Activated T-cell treated with anti-CD3 and anti-CD28 coated beads, Interleukin-2, amount 50 U/mL, for 1 hour (primary cell): ENCODE results near the gene PDCD10.

Experiments
- DNase-seq: peaks from one replicate; pipeline ENCODE4 v3.0.0-alpha.2; 2020

The PDCD10 gene

DNA sequence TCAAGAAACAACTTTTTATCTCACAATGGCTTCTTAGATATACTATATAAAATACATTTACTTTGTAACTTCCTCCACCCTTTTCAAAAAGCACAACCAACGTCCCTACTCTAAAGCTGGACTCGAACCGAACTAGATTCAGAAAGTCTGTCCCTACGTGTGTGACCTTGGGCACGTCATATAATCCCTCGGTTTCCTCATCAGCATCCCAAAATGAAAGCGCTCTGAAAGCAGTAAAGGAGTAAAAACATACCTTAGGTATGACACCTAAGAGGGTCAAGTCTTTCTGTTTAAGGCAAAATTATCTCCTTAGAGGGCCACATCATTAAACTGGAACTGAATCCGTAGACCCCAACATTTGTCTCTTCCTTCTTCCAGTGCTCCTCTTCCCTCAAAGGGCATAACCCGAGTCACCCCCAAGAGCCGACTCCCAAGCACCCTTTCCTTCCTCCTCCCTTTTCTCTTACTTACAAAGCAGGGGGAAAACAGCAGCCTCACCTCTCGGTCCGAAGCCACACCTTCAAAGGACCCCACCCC is 663 bp downstream of the PDCD10 start:
- DNase-seq, result no peak

DNA sequence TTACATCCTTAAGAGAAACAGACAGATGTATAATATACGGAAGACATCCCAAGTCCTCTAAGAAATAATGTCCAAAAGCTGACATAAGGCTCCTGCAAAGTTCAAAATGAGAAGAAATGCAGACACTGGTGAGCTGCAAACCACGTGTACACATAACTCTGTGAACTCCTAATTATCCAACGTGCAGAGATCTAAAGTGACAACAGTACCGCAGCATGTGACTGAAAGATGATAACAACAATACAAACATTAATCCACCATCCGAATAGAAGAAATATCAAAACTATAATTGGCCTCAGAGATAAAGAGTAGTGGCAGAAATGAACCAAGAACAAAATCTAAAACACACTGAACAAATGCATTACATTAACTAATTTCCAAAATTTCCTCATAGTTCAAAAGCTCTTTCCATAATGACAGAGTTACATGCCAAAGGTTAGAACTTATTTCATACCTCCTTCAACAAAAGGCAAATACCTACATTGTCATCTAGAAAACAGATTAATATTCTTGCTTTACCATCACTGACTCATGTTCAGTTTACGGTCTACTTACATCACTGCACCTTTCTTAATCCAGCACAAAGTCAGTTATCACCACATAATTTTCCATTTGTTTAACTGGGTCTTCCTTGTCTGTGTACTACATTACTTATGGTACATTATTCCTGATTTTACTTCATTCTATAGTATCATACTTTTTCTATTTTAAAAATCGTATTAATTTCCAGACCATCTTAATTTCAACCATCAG is 2.2 kb downstream of the PDCD10 start:
- no peak for DNase-seq

DNA sequence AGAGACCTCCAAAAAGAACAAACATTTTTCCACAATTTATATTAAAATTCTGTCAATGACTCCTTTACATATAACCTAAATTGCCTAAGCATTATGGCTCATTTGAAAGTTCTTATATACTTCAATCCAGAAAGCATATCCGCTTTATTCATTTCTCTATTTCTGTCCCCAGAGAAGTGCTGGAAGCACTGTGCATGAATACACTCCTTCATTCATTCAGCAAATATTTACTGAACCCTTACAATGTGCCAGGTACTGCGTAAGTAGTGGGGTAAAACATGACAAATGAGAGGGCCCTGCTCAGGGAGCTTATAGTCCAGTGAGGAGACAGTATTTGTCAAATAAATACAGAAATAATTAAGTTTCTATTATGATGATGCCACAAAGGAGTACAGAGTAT is 3.3 kb downstream of the PDCD10 start:
- no peak for DNase-seq

DNA sequence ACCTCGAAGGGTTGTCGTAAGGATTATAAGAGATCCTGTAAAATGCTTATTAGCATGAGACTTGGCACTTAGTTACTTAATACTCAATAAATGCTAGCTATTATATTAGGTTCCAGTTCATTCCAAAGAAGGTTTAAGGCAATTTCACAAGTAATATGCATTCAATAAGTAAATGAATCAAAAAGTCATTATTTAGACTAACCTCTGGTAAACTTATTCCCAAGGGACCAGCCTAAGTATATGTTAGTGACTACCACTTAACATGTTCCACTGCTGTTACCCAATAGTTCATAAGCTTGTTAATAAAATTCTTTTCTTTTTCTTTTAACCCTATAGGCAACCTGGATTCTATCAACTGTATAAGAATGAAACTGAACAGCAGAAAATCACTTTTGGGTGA is 5.1 kb downstream of the PDCD10 start:
- DNase-seq, result no peak

DNA sequence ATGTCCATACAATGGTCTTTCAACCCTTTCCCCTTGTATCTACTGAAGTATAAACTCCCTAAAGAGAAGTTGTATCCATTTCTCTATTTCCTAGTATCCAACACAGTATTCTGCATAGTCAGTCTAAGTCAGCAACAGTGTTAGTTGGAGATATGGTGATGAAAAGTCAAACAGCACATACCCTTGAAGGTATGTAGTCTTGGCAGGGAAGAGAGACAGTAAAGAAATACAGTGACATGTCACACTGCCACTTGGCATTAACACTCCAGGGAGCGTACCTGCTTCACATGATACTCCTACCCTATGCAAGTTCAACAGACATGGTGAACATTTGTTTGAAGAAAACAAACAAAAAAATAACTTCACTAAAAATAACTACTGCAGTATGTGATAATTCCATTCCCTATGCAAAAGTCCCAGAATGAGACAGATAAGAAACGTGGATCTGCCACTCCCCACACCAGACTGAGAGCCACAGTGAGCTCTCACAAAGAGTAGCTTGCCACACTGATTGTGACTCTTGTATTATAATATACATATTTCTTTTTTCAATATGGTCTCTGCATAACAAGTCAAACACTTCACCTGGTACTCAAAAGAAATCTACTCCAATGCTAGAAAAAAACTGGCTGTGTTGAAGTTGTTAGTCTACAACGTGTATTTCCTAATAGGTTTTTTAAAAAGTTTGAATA is 5.9 kb downstream of the PDCD10 start:
- no peak for DNase-seq

DNA sequence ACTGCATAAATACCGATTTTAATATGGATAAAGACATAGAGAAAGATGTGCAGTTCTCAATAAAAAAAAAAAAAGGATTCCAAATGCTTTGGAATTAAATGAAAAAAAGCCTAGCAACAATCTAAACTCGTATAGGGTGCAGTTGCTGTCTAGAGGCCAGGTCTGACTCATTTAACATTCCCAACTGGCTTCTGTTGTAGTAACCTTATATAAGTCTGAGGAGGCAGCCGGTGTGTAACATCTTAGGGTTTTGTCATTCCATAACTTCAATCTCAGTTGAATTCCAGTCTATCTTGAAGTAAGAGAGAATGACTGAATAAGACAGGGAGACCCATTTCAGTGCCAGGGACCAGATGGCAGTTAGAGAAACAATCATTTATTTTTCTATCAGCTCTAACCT is 6.5 kb downstream of the PDCD10 start:
- no peak for DNase-seq

DNA sequence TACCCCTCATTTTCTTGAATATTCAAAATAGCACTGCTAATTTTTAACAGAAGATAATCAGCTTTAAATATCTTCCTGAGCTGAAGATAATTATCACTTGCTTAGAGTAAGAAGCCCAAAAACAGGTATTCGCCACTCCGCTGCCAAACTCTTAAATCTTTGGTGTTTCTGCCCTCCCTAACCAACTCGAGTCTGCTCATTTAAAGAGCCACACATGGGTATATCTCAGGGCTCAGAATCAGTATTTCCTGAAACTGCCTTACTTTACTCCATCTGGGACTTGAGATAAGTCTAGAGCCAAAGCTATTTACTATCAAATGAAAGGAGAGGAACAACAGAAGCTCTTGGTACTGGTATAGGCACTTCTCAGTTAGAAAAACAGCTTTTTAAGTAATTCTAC is 10.8 kb downstream of the PDCD10 start:
- DNase-seq, result no peak

DNA sequence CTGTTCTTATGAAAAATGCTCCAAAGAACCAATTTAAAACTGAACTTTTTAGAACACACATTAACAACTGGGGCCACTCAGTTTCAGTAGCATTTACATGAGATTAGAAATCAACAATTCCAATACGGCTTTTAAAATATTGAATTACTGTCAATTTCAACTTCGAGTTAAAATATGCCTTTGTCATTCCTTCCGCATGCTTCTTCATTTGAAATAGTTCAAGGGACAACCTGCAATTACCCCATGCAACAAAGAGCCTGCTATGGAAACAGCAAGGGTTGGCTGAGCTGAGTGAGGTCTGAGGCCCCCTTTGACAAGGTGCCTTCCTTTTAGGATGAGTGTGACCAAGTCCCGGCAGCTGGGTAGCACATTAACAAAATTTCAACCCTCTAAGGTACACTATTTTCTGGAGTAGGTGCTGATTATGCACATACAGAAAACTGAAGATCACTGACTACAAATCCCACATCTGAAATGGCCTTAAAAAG is 11.6 kb downstream of the PDCD10 start:
- no peak for DNase-seq

DNA sequence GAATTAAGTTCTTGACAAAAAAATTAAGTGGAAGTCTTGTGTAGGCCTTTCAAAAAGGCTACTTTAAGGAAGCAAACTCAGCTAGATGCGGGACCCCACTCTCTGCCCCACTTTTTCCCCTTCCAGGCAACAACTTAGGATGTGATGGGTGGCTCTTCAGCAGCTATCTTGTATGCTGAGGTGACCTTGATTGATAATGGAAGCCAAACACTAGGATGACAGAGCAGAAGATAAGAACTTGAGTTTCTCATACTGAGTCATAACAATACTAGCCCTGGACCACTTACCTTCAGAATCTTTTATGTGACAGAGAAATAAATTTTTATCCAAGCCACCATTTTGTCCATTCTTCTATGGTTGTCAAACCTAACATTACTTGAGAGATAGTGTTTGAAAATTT is 16.1 kb downstream of the PDCD10 start:
- DNase-seq, result no peak

DNA sequence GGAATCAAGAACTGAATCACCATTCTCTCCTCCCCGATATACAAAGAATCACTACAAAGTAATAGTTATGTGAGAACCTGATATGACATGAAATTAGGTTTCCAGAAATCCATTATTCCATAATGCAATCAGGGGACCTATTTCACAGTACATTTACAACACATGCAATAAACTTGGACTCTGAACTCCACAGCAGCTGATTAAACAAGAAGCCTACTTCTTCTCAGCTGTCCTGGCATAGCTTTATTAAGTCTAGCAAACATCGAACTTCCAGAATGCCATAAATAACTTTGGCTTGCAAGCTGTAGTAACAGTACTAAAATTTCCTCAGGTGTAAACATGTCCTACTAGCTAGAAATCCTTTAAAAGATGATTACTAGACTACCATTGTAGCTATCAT is 17.8 kb downstream of the PDCD10 start:
- DNase-seq, result no peak

DNA sequence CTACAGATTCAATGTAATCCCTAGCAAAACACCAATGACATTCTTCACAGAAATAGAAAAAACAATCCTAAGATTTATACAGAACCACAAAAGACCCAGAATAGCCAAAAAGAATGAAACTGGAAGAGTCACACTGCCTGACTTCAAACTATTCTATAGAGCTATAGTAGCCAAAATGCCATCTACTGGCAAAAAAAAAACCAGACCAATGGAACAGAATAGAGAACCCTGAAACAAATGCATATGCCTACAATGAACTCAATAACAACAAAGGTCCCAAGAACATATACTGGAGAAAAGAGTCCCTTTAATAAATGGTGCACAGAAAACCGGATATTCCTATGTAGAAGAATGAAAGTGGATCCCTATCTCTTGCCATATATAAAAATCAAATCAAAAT is 19.8 kb downstream of the PDCD10 start:
- DNase-seq, result no peak

DNA sequence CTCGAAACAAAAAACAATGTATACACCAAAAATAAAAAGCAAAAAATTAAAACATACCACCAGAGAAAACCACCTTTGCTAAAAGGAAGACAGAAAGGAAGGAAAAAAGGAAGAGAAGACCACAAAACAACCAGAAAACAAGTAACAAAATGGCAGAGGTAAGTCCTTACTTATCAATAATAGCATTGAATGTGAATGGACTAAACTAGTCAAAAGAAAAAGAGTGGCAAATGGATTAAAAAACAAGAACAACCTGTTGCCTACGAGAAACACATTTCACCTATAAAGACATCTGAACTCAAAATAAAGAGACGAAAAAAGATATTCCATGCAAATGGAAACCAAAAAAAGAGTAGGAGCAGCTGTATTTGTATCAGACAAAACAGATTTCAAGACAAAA is 22.2 kb downstream of the PDCD10 start:
- DNase-seq, result no peak

DNA sequence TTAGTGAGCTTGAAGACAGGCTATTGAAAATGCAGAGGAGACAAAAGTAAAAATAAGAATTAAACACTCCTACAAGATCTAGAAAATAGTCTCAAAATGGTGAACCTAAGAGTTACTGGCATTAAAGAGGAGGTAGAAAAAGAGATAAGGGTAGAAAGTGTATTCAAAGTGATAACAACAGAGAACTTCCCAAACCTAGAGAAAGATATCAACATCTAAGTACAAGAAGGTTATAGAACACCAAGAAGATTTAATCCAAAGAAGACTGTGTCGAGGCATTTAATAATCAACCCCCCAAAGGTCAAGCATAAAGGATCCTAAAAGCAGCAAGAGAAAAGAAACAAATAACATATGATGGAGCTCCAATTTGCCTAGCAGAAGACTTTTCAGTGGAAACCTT is 23.3 kb downstream of the PDCD10 start:
- DNase-seq, result no peak

DNA sequence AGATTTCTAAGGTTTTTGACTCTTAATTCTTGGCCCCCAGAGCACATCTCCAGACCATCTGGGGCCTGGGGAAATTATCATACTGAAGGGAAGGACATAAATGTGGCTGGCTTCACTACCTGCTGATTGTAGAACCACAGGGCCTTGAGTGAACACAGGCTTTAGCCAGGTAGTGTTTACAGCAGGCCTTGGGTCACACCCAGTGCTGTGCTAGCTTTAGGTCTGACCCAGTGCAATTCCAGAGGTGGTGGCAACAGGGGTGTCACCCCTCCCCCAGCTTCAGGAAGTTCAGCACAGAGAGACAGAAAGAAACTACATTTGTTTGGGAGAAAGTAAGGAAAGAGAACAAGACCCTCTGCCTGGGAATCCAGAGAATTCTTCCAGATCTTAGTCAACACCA is 24.1 kb downstream of the PDCD10 start:
- DNase-seq, result no peak

DNA sequence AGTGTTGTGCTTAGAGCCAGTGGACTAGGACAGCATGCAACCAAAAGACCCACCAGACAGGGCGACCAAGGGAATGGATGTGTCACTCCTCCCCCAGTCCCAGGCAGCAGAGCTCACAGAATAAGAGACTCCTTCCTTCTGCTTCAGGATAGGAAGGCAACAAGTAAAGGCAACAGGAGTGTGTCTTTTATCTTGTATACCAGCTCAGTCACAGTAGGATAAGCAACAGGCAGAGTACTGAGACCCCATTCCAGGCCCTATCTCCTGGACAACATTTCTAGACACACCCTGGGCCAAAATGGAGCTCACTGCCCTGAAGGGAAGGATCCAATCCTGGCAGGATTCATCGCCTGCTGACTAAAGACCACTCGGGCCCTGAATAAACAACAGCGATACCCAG is 25.0 kb downstream of the PDCD10 start:
- no peak for DNase-seq

DNA sequence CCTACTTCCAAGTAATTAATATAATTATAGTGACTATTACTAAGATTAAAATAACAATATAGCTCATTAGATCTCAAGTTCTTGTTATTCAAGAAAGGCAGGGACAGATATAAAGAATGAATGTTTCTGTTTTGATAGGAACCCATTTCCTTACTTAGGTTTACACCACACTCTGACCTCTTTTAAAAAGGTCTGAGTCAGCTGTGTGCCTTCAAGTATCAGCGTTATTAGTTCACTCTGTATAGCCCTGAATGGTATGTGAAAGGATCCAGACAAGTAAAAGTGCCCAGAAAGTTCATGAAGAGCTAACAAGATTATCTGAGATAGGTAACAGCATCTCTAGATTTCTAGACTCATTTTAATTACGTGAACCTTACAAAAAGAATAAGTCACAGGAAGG is 28.9 kb downstream of the PDCD10 start:
- no peak for DNase-seq

DNA sequence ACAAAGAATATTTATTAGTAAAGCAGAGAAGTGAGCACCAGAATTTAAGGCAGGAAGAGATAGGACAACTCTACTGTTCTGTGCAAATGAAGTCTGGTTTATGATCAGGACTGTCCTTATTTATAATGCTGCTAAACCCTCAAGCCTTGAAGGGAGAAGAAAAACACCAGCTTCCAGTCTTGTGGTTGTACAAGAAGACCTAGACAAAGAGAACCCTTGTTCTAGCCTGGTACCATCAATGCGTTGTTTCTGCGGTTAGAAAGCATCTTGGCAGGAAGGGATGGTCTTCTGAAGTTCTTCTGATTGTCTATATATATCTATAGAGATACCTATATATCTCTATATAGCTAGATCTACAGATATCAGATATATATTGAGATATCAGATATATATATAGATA is 33.8 kb downstream of the PDCD10 start:
- no peak for DNase-seq

DNA sequence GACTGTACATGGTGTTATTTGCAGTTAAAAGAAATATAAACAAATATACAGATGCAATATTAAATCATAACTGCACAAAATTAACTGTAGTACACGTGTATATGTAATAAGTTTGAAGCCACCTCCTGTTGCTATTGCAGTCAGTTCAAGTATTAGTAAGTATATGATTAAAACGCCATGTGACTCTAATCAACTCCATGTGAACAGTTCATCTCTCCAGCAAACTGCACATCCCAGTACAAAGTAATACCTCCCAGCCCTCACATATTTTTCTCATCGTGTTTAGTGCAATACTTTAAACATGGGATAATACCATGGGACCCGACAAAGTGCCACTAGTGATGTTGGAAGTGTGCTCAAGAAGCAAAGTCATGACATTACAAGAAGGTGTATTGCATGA is 34.6 kb downstream of the PDCD10 start:
- DNase-seq, result no peak

DNA sequence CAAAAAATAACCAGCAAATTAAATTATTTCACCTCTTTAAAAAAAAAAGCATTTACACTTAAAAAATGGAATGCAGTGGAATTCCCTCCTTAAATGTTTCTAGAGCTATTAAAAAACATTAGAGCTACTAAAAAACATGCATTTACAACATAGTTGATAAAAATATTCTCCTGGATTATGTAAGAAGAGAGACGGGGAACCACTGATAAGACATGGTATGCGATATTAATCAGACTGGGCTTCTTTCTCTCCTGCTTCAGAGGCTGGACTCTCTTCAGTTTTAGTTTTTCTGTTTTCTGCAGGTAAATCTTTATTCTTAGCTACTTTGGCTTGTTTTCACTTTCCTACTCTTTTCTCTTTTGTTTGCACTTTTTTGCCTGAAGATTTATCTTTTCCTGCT is 40.6 kb downstream of the PDCD10 start:
- DNase-seq, result no peak

DNA sequence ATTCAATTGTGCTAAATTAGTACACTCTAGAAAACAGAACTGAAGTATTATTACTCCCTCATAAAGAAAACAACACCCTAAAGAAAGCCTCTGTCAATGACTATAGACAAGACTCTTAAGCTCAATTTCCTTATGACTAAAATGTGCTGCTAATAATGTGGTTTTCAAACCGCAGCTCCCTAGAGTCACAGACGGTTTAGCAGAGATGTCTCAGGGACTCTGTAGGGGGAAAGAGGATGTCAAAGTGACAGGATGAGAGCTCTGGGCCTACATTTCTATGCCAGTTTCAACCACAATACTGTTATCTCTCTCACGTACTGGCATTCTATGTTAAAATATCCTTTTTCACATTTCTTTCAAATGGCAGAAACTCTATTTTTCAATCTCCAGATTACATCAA is 43.3 kb downstream of the PDCD10 start:
- DNase-seq, result no peak

DNA sequence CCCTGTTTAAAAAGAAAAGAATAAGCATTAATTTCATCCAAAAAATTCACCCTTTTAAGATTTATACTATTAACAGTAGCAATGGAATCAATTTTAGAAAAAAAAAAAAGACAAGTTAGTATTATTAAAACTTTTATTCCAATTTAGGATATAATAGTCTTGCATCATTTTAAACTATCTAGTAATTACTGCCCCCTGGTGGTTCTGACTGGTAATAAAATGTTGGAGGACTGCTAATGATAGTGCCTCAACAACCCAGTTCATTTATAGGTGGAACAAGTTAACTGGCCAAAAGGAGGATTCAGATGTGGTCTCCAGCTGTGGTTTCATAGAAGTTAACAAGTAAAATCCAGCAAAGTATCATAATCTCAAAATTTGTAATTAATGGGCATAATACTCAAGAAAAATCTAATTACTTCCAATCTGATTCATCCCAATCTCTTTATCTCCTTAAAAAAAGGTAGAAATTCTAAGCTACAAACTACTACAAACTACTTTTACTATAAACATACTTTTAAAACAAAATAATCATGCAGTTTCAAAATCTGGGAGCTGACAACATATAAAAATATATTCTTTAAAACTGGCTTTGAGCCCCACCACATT is 50.2 kb downstream of the PDCD10 start:
- no peak for DNase-seq

DNA sequence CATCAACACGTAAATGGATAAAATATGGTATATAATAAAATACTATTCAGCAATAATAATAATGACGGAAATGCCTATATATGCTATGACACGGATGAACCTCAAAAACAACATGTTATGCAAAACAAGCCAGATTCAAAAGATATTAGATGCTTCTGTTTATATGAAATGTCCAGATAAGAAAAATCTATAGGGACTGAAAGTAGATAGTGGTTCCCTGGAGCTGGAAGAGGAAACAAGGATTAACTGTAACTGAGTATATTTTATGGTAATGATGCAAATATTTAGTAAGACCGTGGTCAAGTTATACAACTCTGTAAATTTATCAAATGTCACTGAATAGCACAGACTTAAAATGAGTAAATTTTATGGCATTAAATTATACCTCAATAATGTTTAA is 55.2 kb downstream of the PDCD10 start:
- DNase-seq, result no peak

DNA sequence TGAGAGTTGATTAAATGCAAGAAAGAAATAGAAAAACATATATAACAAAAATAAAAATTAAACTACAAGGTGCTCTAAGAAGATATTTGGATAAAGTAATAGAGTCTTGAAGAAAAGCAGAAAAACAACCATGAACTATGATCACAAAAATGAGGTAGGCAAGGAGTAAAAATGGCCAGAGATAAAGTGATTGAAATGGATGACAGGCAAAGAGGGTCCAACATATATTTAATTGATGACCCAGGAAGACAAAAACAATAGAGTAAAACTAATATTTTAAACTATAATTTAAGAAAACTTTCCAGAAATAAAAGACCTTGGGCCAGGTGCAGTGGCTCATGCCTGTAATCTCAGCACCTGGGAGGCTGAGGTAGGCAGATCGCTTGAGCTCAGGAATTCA is 58.8 kb downstream of the PDCD10 start:
- no peak for DNase-seq

DNA sequence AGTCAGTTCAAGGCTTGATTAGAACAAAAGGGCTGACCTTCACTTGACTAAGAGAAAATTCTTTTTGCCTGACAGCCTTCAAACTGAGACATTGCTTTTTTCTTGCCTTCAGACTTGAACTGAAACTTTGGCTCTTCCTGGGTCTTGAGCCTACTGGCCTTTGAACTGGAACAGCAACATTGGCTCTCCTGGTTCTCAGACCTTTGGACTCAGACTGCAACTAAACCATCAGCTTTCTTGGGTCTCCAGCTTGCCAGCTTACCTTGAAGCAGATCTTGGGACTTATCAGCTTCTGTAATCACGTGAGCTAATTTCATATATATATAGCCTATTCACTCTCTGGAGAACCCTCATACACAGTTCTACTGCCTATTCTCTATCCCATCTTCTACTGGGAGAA is 61.5 kb downstream of the PDCD10 start:
- no peak for DNase-seq
